Naive thymus-derived CD4-positive, alpha-beta T cell (primary cell): Measurements from ENCODE around the gene BRD3OS. TPM values are rescaled to one million over a fixed set of nuclear protein-coding genes. Genes with fewer than 3 reads are reported as not detected.

Experiments used
- ATAC-seq: fragments of 150-1000 bp; cut with Tn5 transposase; 2 replicates; pipeline ENCODE4 v1.10.0; 2021; ENCODE audit warnings: mild to moderate bottlenecking, moderate library complexity
- CTCF ChIA-PET: fragments of 350-600 bp; sonication (Branson Sonifier 250); formaldehyde crosslinking; loops from one replicate; lab custom pipeline; 2021; ENCODE audit warnings: antibody characterized with exemption; lab: Charles Lee
- POLR2A ChIA-PET: fragments of 350-600 bp; sonication (Branson Sonifier 250); formaldehyde crosslinking; loops from one replicate; lab custom pipeline; 2021; ENCODE audit warnings: antibody characterized with exemption, inconsistent platforms; lab: Charles Lee
- DNase-seq, 9 donors: peaks; one replicate each; pipeline versions ENCODE4 v3.0.0 to v3.0.0-alpha.2; 2020 to 2022; ENCODE audit warnings: mixed read lengths in 1 of 9
- H3K27ac ChIP-seq: one replicate; pipeline ENCODE4 v1.7.0; 2013; ENCODE audit warnings: mild to moderate bottlenecking, low read depth, low read length, moderate library complexity
- H3K27me3 ChIP-seq, 2 donors: one replicate each; pipeline ENCODE4 v1.7.0; 2013; ENCODE audit warnings: low read length in 2 of 2, mild to moderate bottlenecking in 2 of 2, moderate library complexity in 2 of 2; ENCODE audit not compliant: control insufficient read depth in 2 of 2, insufficient read depth in 2 of 2
- H3K36me3 ChIP-seq, 3 experiments: 1 replicate in 2 of 3; 2 replicates in 1 of 3; pipeline ENCODE4 v1.7.0; 2013; ENCODE audit warnings: low read length in 3 of 3, mild to moderate bottlenecking in 3 of 3, moderate library complexity in 1 of 3; ENCODE audit not compliant: insufficient read depth in 3 of 3, control insufficient read depth in 2 of 3
- H3K4me1 ChIP-seq, 2 donors: one replicate each; pipeline ENCODE4 v1.7.0; 2013; ENCODE audit warnings: low read length in 2 of 2, mild to moderate bottlenecking in 2 of 2, moderate library complexity in 1 of 2; ENCODE audit not compliant: control insufficient read depth in 2 of 2, insufficient read depth in 2 of 2
- H3K4me3 ChIP-seq: 2 replicates; pipeline ENCODE4 v1.7.0; 2013; ENCODE audit warnings: mild to moderate bottlenecking, low read length
- H3K9me3 ChIP-seq, 3 experiments: 1 replicate in 2 of 3; 2 replicates in 1 of 3; pipeline ENCODE4 v1.7.0; 2013; ENCODE audit warnings: low read length in 3 of 3; ENCODE audit not compliant: control insufficient read depth in 2 of 3
- H3K27ac Mint-ChIP-seq, 9 donors: one replicate each; pipeline ENCODE4 v1.8.0; 2020 to 2022; ENCODE audit warnings: mixed read lengths in 9 of 9, mild to moderate bottlenecking in 8 of 9, moderate library complexity in 5 of 9, inconsistent platforms in 2 of 9
- H3K27me3 Mint-ChIP-seq, 5 donors: one replicate each; pipeline ENCODE4 v1.8.0; 2021 to 2022; ENCODE audit warnings: mixed read lengths in 5 of 5, mild to moderate bottlenecking in 1 of 5
- H3K36me3 Mint-ChIP-seq, 5 donors: one replicate each; pipeline ENCODE4 v1.8.0; 2020 to 2022; ENCODE audit warnings: mixed read lengths in 5 of 5, mild to moderate bottlenecking in 3 of 5, inconsistent platforms in 1 of 5
- H3K4me1 Mint-ChIP-seq, 7 donors: one replicate each; pipeline ENCODE4 v1.8.0; 2020 to 2022; ENCODE audit warnings: mixed read lengths in 7 of 7, mild to moderate bottlenecking in 3 of 7, inconsistent platforms in 1 of 7
- H3K4me3 Mint-ChIP-seq, 10 donors: one replicate each; pipeline ENCODE4 v1.8.0; 2020 to 2022; ENCODE audit warnings: mild to moderate bottlenecking in 10 of 10, mixed read lengths in 10 of 10, moderate library complexity in 6 of 10, inconsistent platforms in 2 of 10
- H3K9me3 Mint-ChIP-seq, 11 donors: one replicate each; pipeline ENCODE4 v1.8.0; 2020 to 2022; ENCODE audit warnings: mixed read lengths in 11 of 11, mild to moderate bottlenecking in 4 of 11, inconsistent platforms in 1 of 11, moderate library complexity in 1 of 11
- intact Hi-C, 2 donors: fragments of 100-400 bp; cut with micrococcal nuclease; formaldehyde crosslinking; loops; one replicate each; pipeline ENCODE4 v1.15.1; 2023
- polyA plus RNA-seq, 2 donors: library from polyadenylated mRNA; unstranded; fragments of 300-500 nt; fragmentation: Illumina TruSeq; gene quantifications; one replicate each; pipeline ENCODE4 v1.2.3, GENCODE V29; 2021
- total RNA-seq, 6 experiments: library from RNA in 5 of 6; stranded (reverse) in 5 of 6; gene quantifications; 1 replicate in 5 of 6; 2 replicates in 1 of 6; pipeline ENCODE4 v1.2.3 and lab custom pipeline; 2021 to 2026

The BRD3OS gene
- total and polyA plus RNA-seq, 7 experiments from 2014 or later = 8.3 to 28.1 (median 18.4) TPM

DNA sequence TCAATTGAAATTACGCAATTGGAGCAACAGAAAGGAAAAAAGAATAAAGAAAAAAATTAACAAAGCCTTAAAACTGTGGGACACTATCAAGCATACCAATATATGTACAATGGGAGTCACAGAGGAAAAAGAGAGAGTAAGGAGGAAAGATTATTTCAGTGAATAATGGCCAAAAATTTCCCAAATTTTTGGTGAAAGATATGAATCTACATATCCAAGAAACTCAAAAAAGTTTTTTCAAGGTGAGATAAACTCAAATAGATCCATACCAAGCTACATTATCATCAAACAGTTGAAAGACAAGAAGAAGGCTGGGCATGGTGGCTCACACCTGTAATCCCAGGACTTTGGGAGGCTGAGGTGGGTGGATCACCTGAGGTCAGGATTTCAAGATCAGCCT, 51.4 kb downstream of the BRD3OS start:
- ATAC-seq = no peak
- Mint-ChIP-seq H3K27ac (no peak overlapping the region), H3K9me3 (peaks cover 8 to 54% (median 19%) of the 10 kb centered on the region in 11 donors), H3K27me3 (peaks cover 12 to 31% (median 17%) of the 10 kb centered on the region in 5 donors), H3K4me3 (no peak overlapping the region), H3K36me3 (peaks cover 0 to 18% (median 12%) of the 10 kb centered on the region in 5 donors), H3K4me1 (no peaks in the 10 kb centered on the region)
- CTCF ChIA-PET = no interaction called here
- H3K36me3 ChIP-seq = no peaks in the 10 kb centered on the region
- no peak for DNase-seq
- H3K27ac ChIP-seq = no peak overlapping the region
- peaks cover 0 to 4% (median 0%) of the 10 kb centered on the region in 3 experiments for H3K9me3 ChIP-seq
- H3K4me1 ChIP-seq = no peaks in the 10 kb centered on the region
- no peak overlapping the region for H3K4me3 ChIP-seq
- POLR2A ChIA-PET = no interaction called here
- no peaks in the 10 kb centered on the region for H3K27me3 ChIP-seq
- intact Hi-C loops = no loop called here

Other genes with a start within 250 kb of the BRD3OS start
- 10 to 100 TPM in 1 of 5 experiments, 1 to 10 TPM in 4; 1.9 to 14.4 (median 3.2) TPM for gene VAV2, start 33.2 kb upstream of the BRD3OS start, total RNA-seq
- under 1 TPM; 0.18 to 0.31 TPM for gene VAV2, start 33.2 kb upstream of the BRD3OS start, polyA plus RNA-seq
- 10 to 100 TPM; 29.0 to 49.7 (median 40.4) TPM for gene BRD3, start 42.5 kb downstream of the BRD3OS start, total RNA-seq
- 10 to 100 TPM; 12.4 to 36.4 TPM for gene BRD3, start 42.5 kb downstream of the BRD3OS start, polyA plus RNA-seq
- gene WDR5, start 110.6 kb downstream of the BRD3OS start, total RNA-seq = 10 to 100 TPM; 16.0 to 42.3 (median 30.9) TPM
- 10 to 100 TPM; 13.8 to 17.5 TPM for gene WDR5, start 110.6 kb downstream of the BRD3OS start, polyA plus RNA-seq
- gene RNU6ATAC, start 139.1 kb downstream of the BRD3OS start, total RNA-seq = 10 to 100 TPM; 17.1 to 67.0 (median 31.6) TPM
- gene RNU6ATAC, start 139.1 kb downstream of the BRD3OS start, polyA plus RNA-seq = not detected